NCI-H82 treated with DMSO at 0.1 percent for 48 hours (cell line): Measurements from ENCODE around the gene MICU1.
"Not testable (repeated sequence)": the region's sequence is repeated elsewhere in the genome, so short reads cannot be mapped to it uniquely, and the experiment has no call there.

Experiments used
- DNase-seq: peaks from one replicate; lab custom pipeline; 2025; ENCODE audit not compliant: unreplicated experiment; lab: John Stamatoyannopoulos, UW

Gene MICU1

DNA sequence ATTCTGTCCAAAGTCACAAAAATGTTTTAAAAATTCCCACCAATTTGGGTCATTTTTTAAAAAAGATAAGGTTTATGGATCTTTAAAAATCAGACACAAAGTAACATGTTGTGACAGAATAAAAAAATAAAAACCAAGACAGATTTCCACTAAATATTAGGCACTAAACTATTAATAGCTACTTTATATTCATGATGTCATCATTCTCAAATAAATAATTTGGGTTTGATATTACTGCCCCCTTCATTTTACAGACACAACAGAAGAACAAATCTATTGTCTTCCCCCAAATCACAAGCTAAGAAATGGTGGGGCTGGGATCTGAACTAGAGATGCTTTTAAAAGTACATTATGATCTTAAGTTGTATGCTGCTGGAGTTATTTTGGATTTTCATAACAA is 119.4 kb downstream of the MICU1 start:
- DNase-seq: no peak

DNA sequence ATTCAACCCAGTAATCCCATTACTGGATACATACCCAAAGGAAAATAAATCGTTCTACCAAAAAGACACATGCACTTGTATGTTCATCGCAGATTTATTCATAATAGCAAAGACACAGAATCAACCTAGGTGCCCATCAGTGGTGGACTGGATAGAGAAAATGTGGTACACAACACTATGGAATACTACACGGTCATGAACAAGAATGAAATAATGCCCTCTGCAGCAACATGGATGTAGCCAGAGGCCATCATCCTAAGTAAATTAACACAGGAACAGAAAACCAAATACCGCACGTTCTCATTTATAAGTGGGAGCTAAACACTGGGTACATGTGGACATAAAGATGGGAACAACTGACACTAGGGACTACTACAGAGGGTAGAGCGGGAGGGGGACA is 120.4 kb downstream of the MICU1 start:
- DNase-seq: no peak

DNA sequence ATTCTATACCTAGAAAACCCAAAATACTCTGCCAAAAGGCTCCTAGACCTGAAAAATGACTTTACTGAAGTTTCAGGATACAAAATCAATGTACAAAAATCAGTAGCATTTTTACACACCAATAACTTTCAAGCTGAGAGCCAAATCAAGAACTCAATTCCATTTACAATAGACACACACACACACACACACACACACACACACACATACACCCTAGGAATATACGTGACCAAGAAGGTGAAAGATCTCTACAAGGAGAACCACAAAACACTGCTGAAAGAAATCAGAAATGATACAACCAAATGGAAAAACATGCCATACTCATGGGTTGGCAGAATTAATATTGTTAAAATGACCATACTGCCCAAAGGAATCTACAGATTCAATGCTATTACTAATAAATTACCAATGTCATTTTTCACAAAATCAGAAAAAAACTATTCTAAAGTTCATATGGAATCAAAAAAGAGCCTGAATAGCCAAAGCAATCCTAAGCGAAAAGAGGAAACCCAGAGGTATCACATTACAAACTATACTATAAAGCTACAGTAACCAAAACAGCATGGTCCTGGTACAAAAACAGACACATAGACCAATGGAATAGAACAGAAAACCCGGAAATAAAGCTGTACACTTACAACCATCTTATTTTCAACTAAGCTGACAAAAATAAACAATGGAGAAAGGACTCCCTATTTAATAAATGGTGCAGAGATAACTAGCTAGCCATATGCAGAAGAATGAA is 122.0 kb downstream of the MICU1 start:
- DNase-seq: no peak

DNA sequence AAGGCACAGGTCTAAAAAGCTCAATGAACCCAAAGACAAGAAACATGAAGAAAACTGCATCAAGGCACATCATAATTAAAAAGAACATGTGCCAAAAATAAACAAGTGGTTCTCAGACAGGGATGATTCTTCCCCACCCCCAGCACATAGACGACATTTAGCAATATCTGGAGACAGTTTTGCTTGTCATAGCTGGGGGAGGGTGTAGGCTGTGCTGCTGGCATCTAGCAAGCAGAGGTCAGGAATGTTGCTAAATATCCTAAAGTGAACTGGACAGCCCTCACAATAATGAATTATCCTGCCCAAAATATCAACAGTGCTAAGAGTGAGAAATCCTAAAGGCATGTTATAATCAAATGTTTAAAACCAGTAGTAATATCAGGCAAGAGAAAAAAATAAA is 122.6 kb downstream of the MICU1 start:
- no peak for DNase-seq

DNA sequence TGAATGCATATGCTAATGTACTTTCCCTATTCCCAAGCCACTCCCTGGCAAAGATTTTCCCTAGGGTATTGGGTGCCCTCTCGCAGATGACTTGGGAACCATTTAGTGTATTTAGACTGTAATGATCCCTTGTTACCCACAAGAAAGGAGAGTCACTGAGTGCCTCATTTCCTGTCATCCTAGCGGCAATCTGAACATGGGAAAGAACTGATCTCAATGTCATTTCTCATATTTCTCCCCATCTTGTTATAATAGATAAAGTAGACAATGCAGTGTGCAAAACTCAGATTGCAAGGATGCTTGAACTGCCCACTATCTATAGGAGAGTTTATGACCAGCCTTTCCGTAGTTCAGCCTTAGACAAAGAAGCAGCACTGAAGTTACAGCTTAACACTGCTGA is 123.3 kb downstream of the MICU1 start:
- DNase-seq: no peak

DNA sequence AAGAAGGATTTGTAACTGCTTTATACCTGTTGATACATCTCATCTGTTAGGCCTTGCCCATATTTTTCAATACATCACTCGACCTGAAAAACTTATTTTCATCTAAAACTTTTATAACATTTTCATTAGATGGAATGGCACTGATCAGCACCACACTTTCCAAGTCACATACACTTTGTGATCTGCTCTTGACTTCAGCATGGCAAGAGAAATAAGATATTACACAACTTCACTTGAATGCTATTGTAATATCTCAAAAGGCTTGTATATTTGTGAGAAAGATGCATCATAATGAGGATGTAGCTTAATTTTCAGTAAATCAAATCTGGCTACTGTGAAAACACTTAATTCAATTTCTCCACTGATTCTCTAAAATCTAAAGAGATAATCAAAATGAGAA is 126.2 kb downstream of the MICU1 start:
- no peak for DNase-seq

DNA sequence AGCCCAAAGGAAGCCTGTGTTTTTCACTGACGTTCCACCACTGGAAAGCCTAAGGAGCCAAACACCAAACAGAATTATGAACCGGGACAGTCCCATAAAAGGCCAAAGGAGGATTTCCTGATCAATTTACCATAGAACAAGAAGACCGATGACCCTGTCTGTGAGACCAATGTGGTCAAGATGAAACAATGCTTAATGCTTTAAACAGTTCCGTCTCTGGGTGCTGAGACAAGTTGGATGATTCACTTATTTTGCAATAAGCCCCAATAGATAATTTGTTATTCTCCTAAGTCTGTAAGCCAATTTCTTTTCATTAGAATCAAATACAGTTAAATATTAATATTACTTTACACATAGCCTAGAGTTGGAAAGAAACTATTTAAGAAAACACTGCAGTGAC is 134.9 kb downstream of the MICU1 start:
- DNase-seq: no peak

DNA sequence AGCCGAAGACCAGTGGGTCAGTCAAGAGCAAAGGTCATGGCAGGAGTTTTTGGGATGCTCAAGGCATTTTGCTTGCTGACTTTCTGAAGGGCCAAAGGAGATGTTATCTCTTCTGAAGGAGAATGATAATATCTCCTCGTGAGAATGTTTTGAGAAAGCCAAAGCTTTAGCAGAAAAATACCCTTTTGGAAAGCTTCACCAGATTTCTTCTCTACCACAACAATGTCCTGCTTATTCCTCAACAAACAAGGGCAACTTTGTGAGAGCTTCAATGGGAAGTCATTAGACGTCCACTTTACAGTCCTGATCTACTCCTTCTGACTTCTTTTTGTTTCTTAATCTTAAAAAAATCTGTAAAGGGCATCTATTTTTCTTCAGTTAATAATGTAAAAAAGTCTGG is 138.4 kb downstream of the MICU1 start:
- DNase-seq: no peak

DNA sequence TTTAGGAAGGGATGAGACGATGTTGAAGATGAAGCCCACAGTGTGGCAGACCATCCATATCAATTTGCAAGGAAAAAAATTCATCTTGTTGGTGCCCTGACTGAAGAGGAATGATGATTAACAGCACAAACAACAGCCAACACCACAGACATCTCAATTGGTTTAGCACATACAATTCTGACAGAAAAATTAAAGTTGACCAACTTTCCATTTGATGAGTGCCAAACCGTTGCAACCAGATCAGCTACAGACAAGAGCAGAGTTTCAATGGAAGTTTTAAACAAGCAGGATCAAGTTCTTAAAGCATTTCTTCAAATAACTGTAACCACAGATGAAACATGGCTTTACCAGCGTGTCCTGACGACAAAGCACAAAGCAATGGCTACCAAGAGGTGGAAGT is 138.8 kb downstream of the MICU1 start:
- no peak for DNase-seq

DNA sequence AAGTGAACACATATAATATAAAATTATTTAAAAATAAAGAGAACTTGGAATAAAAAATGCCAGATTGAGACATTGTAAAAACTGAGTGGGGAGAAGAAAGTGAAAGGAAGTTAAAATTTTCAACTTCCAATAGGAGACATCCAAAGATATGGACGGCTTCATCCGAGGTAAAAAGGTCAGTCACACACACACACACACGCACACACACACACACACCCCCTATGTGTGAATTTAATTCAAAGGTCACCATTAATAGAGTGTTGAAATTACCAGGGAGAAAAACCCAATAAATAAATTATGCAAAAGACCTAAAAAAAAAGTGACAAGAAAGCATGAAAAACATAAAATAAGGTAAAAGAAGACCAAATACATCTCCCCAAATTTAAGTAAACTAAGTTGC is 140.2 kb downstream of the MICU1 start:
- DNase-seq: no peak

DNA sequence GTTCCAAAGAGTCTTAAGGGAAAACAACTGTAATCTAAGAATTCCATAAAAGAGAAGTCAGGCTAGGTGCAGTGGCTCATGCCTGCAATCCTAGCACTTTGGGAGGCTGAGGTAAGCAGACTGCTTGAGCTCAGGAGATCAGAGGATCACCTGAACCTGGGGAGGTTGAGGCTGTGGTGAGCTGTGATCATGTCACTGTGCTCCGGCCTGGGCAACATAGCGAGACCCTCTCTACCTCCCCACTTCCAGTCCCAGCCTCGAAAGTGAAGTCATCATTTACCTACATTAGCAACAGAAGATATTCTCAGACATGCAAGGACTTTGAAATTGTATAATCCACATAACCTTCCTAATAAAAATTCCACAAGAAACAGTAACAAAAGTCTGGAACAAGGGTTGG is 141.4 kb downstream of the MICU1 start:
- DNase-seq: no peak

DNA sequence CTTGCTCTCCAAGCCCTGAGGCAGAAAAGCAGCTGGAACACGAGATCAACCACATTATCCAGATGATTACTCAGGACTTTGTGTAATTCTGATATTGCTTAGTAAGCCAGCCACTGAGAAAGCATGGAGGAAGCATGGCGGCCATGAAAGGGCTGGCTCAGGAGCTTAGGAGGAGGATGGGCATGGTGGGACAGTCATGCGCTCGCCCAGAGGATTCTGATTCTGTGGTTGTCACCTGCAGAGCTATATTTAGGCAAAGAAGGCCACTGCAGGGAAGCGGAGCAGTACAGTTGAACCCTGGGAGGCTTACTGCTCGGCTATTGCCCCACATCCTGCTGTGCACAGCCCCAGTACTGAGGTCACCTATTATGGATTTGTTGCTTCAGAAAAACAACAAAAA is 142.4 kb downstream of the MICU1 start:
- no peak for DNase-seq

DNA sequence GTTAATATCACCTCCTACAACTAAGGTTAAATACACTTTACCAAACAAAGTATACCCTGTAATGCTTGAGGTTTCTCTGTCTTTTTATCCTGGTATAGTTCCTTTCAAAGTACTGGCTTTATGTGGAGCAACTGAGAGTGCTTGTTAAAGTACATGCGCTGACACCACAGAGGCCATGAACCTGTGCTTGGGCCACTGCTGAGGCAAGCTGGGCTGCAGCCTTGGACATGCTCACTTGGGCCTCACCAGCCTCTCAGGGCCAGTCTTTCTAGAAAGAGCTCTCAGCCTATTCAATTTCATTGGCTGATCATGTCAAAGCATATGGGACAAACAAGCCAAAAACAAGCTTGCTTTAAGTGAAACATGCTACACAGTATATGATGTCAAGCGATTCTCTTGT is 145.0 kb downstream of the MICU1 start:
- DNase-seq: no peak

DNA sequence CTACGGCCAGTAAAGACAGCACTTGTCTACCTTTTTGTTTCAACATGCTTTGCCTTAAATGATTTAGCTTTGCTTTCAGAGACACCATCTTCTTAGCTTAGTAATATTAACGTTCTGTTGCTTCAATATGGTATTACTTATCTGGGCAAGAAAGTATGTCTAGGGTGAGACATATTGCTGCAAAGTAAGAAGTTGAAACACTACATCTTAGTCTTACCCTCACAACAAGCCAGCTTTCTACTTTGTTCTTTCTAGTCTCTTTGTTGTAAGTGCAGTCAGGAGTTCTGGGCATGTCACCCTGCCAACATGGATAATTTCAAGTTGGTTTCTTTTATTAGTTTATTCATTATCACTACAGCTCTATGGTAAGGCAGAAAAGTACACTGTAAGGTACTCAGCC is 148.4 kb downstream of the MICU1 start:
- no peak for DNase-seq

DNA sequence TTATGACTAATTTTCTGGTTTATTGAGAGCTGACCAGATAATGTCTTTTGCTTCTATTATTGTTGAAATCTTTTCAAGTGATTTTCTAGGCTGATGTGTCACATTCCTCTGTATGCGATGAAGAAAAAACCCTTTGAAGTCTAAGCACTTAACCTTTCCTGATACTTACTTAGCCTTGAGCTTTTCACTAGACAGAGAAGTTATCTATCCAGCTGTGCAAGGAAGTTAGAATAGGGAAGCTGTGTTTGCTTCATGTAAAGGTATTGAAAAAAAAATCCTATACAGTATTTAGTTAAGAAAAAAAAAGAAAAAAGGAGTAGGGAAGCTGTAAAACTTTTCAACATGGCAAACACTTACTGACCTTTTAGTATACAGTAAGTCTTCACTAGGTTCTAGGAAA is 153.6 kb downstream of the MICU1 start:
- no peak for DNase-seq

DNA sequence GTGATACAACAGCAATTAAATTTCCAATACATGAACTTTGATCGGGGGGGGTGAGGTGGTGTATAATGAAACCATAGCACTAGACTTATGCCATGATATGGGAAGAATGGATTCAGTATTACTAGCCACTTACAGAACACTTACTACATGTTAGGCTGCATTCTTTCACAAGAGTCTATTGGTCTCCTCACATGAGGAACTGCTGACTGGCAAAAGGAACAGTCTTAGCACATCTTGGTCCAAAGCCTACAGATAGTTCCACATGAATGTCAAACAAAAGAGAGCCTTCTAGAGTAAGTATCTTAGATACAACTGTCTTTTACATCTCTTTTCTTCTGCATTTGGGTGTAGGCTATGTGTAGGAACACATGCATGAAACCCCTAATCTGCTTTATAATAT is 155.2 kb downstream of the MICU1 start:
- DNase-seq: no peak

DNA sequence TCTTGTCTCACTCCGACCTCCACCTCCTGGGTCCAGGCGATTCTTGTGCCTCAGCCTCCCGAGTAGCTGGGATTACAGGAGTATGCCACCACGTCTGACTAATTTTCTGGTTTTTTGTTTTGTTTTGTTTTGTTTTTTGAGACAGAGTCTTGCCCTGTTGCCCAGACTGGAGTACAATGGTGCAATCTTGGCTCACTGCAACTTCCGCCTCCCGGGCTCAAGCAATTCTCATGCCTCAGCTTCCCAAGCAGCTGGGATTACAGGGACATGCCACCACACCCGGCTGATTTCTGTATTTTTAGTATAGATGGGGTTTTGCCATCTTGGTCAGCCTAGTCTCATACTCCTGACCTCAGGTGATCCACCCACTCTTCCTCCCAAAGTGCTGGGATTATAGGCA is 158.8 kb downstream of the MICU1 start:
- DNase-seq: not testable (repeated sequence)

DNA sequence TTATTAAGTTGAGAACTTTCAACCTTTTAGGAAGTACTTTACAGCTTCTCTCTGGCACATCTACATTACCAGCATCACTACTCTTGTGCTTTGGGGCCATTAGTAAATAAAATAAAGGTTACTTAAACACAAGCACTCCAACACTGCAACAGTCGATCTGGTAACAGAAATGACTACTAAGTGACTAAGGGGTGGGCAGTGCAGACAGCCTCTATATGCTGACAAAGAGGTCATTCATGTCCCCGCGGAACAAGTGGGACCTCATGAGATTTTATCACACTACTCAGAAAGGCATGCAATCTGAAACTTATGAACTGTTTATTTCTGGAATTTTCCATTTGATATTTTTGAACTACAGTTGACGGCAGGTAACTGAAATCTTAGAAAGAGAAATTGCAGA is 159.9 kb downstream of the MICU1 start:
- DNase-seq: no peak

DNA sequence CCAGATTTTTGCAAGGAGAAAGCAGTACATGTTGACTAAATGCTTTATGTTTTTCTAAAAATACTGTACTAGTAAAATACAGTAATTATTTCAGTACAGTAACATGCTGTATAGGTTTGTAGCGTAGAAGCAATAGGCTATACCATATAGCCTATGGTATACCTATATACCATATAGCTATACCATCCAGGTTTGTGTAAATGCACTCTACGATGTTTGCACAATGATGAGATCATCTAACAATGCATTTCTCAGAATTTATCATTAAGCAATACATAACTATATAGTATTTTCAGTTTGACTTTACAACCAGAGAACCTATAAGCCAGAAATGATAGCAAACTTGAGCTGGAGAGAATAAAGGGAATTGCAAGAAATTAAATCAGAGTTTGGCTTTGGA is 161.4 kb downstream of the MICU1 start:
- DNase-seq: no peak

DNA sequence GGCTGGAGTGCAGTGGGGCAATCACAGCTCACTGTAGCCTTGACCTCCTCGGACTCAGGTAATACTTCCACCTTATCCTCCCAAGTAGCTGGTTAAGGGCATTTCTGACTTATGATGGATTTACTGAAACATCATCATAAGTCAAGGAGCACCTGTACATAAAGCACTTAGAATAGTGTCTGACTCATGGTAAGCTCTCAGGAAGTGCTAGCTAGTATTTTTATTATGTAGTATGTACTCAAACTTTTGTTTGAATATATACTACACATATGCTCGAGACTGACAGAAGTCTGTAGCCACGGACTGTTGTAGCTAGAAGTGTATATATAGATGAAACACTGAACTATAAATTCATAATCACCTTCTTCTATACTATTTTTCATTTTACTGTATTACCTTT is 163.6 kb downstream of the MICU1 start:
- no peak for DNase-seq

DNA sequence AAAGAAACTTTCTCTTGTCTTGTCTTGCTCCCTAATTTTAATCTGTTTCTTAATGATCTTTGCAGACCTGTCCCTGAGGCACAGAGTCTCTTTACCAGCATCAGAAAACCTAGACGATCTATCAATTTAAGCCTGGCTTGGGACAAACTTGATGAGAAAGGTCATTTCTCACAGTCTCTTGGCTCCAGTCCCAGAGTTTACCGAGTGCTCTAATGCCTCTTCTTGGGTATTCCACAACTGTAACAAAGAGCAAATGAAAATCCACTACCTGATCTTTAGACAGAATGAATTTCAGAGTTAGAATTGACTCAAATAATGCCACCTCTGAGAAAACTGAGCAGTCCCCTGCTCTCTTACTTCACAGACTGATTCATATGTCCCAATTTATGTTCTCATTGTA is 164.8 kb downstream of the MICU1 start:
- DNase-seq: no peak

DNA sequence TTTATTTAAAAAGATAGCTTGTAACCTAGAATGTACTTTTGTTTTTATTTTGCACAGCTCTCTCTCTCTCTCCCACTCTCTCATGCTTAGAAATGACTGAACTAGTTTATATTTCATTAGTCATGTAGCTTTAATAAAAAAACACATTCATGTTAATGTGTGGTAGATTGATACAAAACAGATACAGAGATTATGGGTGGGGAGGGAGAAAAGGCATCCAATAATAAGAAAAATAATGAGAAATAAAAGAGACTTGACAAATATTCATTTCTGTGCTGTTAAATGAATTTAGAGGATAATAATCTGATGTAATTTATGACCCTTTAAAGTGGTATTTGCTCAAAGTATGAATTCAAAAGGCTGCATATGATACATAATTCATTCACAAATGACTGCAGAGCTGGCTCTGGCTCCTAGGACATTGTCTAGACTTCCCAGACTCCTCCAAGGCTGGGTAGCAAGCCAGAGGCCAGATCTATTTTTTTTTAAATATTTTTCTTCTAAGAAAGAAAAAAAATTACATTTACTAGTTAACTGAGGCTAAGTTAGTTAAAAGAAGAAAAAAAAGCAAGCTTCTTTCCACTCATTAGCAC is 165.5 kb downstream of the MICU1 start:
- no peak for DNase-seq

DNA sequence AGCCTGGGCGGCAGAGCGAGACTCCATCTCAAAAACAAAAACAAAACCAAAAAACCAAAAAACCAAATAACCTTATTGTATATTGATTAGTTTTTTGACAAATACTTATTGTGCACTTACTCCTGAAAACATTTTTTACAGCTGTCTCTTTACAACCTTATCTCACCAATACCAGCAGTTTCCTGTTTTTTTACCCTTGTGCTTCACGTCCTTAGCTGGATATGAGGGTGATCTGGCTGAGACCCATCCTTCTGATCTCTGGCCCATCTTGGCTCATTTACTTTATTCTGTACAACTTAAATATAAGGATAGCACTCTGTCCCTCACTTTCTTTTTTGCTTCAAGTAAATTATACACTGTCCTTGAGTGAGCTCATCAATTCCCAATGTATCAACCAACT is 166.6 kb downstream of the MICU1 start:
- DNase-seq: no peak
